ENCODE measurements around the gene ETFB. TPM values are rescaled to one million over a fixed set of nuclear protein-coding genes. Genes with fewer than 3 reads are reported as not detected.
"Not testable (repeated sequence)": the region's sequence is repeated elsewhere in the genome, so short reads cannot be mapped to it uniquely, and the experiment has no call there.

Gene ETFB
- total RNA-seq = 43.7 to 56.6 TPM (median 49.6 TPM) in 3 replicates
- long read RNA-seq, transcript ETFB-201 (6 exons, 900 nt) = major isoform, 65 of 70 reads
- long read RNA-seq, partial matches to known transcripts = 3 of 70 reads
- long read RNA-seq, other reads (novel, unspliced or antisense) = 2 of 70 reads

GRCh38 chr19:51365965-51366388 is at the start of gene ETFB:
Gene ETFB, minus strand, starts transcription at chr19:51366388. Its CDS starts 62 bp downstream, at chr19:51366326.
- Mint-ChIP-seq H3K4me3 (ENCODE audit: unreplicated experiment) (peak within 1 kb of the TSS; percentile 98), H3K27ac (ENCODE audit: unreplicated experiment) (peak within 1 kb of the TSS; percentile 99), H3K9me3 (ENCODE audit: low read depth) (no peaks in the 10 kb centered on the region), H3K4me1 (ENCODE audit: low read depth) (peaks cover 43% of the 10 kb centered on the region), H3K36me3 (ENCODE audit: low read depth) (no peaks in the 10 kb centered on the region), H3K27me3 (ENCODE audit: low read depth) (no peaks in the 10 kb centered on the region)
- no peak for DNase-seq (ENCODE audit: low spot score)
- TF ChIP-seq CTCF (IDR thresholded peaks at IDR 0.05) = peak; percentile 26

- Mint-ChIP-seq H3K27me3 (ENCODE audit: low read depth) (peaks cover 2% of the 10 kb centered on the region), H3K27ac (ENCODE audit: unreplicated experiment) (no peak overlapping the region), H3K4me3 (ENCODE audit: unreplicated experiment) (no peak overlapping the region), H3K4me1 (ENCODE audit: low read depth) (no peaks in the 10 kb centered on the region), H3K9me3 (ENCODE audit: low read depth) (no peaks in the 10 kb centered on the region), H3K36me3 (ENCODE audit: low read depth) (no peaks in the 10 kb centered on the region)
- no peak for DNase-seq (ENCODE audit: low spot score)
- TF ChIP-seq CTCF (IDR thresholded peaks at IDR 0.05) = no peak
These were observed 49.0 kb upstream of the ETFB start for GRCh38 chr19:51415187-51415586.

DNA sequence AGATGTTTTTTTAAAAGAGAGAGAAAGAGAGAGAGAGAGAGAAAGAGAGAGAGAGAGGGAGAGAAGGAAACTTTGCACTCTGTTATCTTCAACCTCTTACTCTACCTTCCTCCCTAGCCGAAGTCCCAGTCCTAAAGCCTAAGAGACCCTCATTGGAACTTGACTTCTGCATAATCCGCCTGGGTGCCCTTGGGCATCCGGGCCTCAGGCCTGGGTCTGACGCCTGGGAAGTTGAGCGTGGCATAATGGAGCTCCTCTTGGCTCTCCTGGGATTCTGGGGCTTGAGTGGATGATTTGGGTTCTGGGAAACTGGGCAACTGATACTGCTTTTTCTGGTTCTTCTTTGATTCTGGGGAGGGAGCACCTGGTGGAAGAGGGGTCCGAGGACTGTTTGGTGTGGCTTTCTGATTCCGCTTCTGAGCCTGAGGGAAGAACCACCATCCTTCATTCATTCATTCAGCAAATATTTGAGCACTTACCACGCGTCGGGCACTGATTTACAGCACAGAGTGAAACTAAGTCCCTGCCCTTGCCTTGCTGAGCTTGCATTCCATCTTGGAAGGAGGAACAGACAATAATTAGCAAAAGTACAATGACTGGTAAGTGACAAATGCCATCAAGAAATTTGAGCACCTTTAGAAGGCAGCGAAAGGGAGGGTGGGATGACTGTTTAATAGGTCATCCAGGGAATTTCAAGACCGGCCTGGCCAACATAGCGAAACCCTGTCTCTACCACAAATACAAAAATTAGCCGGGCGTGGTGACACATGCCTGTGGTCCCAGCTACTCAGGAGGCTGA is 45.0 kb upstream of the ETFB start:
- Mint-ChIP-seq H3K27ac (ENCODE audit: unreplicated experiment) (no peak overlapping the region), H3K4me1 (ENCODE audit: low read depth) (peaks cover 3% of the 10 kb centered on the region), H3K27me3 (ENCODE audit: low read depth) (peaks cover 2% of the 10 kb centered on the region), H3K36me3 (ENCODE audit: low read depth) (no peaks in the 10 kb centered on the region), H3K9me3 (ENCODE audit: low read depth) (peaks cover 3% of the 10 kb centered on the region), H3K4me3 (ENCODE audit: unreplicated experiment) (no peak overlapping the region)
- no peak for DNase-seq (ENCODE audit: low spot score)
- no peak for TF ChIP-seq CTCF (IDR thresholded peaks at IDR 0.05)

GRCh38 chr19:51407511-51408131 is 41.4 kb upstream of the ETFB start:
- Mint-ChIP-seq H3K36me3 (ENCODE audit: low read depth) (no peaks in the 10 kb centered on the region), H3K9me3 (ENCODE audit: low read depth) (peaks cover 17% of the 10 kb centered on the region), H3K4me1 (ENCODE audit: low read depth) (peaks cover 3% of the 10 kb centered on the region), H3K4me3 (ENCODE audit: unreplicated experiment) (no peak overlapping the region), H3K27ac (ENCODE audit: unreplicated experiment) (no peak overlapping the region), H3K27me3 (ENCODE audit: low read depth) (peaks cover 2% of the 10 kb centered on the region)
- DNase-seq (ENCODE audit: low spot score) = no peak
- TF ChIP-seq CTCF (IDR thresholded peaks at IDR 0.05) = peak; percentile 49

DNA sequence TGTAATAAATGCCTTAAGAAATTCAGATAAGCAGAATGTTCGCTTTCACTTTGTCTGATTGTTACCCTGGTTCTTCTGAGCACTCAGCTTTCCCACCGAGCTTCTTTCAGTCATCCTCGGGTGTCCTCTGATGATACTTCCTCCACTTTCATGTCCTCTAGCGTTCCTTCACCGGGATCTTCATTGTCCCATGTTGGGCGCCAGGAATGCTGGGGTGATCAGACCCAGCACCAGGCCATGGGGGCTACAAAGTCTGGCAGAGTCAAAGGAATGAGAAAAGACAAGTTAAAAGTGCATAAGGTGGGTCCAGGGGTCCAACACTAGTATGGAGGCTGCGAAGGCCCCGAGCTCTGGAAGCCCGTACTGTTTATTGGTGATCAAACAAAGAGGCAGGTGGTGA is 35.9 kb upstream of the ETFB start:
- no peak for DNase-seq (ENCODE audit: low spot score)
- H3K4me1 Mint-ChIP-seq (ENCODE audit: low read depth) = no peaks in the 10 kb centered on the region
- H3K9me3 Mint-ChIP-seq (ENCODE audit: low read depth) = peaks cover 27% of the 10 kb centered on the region
- no peak overlapping the region for H3K4me3 Mint-ChIP-seq (ENCODE audit: unreplicated experiment)
- H3K27me3 Mint-ChIP-seq (ENCODE audit: low read depth) = no peaks in the 10 kb centered on the region
- TF ChIP-seq CTCF (IDR thresholded peaks at IDR 0.05) = no peak
- peaks cover 3% of the 10 kb centered on the region for H3K36me3 Mint-ChIP-seq (ENCODE audit: low read depth)
- no peak overlapping the region for H3K27ac Mint-ChIP-seq (ENCODE audit: unreplicated experiment)

- not testable (repeated sequence) for H3K27ac Mint-ChIP-seq (ENCODE audit: unreplicated experiment); H3K4me3 Mint-ChIP-seq (ENCODE audit: unreplicated experiment); H3K27me3 Mint-ChIP-seq (ENCODE audit: low read depth); DNase-seq (ENCODE audit: low spot score); H3K36me3 Mint-ChIP-seq (ENCODE audit: low read depth); H3K4me1 Mint-ChIP-seq (ENCODE audit: low read depth)
- peaks cover 21% of the 10 kb centered on the region for H3K9me3 Mint-ChIP-seq (ENCODE audit: low read depth)
These were observed 33.7 kb upstream of the ETFB start for GRCh38 chr19:51399936-51400335.
